ENCODE measurements around the gene LIMA1. TPM values are rescaled to one million over a fixed set of nuclear protein-coding genes. Genes with fewer than 3 reads are reported as not detected.

Gene LIMA1
- total RNA-seq, 4 donors from 2014 or later: 23.9 to 62.7 (median 37.2) TPM

- Histone ChIP-seq H3K4me1 (peaks cover 27 to 37% (median 31%) of the 10 kb centered on the region in 4 donors), H3K4me3 (no peak overlapping the region), H3K27ac (replicated peaks in 1 of 4) (peak overlapping the region; percentile 46 to 68 (median 60)), H3K36me3 (no peaks in the 10 kb centered on the region), H3K9me3 (no peaks in the 10 kb centered on the region), H3K27me3 (no peaks in the 10 kb centered on the region)
- no peak for DNase-seq (ENCODE audit: extremely low spot score)
- intact Hi-C loops (cut with DNase I): no loop called here
- no peak for TF ChIP-seq POLR2AphosphoS5 (IDR thresholded peaks at IDR 0.05)
- TF ChIP-seq POLR2A (IDR thresholded peaks at IDR 0.05; ENCODE audit: low read depth): no peak
- TF ChIP-seq EP300 (IDR thresholded peaks at IDR 0.05): no peak
- no peak for TF ChIP-seq CTCF (IDR thresholded peaks at IDR 0.05)
- WGBS: 43% methylated on average over 6 of the region's 6 CpGs
Observed at GRCh38 chr12:50257236-50258166, 25.8 kb downstream of the LIMA1 start.

GRCh38 chr12:50256761-50257160 is 26.6 kb downstream of the LIMA1 start:
- H3K27ac ChIP-seq (replicated peaks in 1 of 4): peak overlapping the region in 1 of 4 donors; percentile 46
- H3K27me3 ChIP-seq: no peaks in the 10 kb centered on the region
- H3K9me3 ChIP-seq: no peaks in the 10 kb centered on the region
- peaks cover 27 to 38% (median 31%) of the 10 kb centered on the region in 4 donors for H3K4me1 ChIP-seq
- TF ChIP-seq EP300 (IDR thresholded peaks at IDR 0.05): no peak
- TF ChIP-seq POLR2AphosphoS5 (IDR thresholded peaks at IDR 0.05): no peak
- no peak for TF ChIP-seq POLR2A (IDR thresholded peaks at IDR 0.05; ENCODE audit: low read depth)
- TF ChIP-seq CTCF (IDR thresholded peaks at IDR 0.05): no peak
- 98% methylated on average over 2 of the region's 2 CpGs for WGBS
- no peaks in the 10 kb centered on the region for H3K36me3 ChIP-seq
- no peak for DNase-seq (ENCODE audit: extremely low spot score)
- H3K4me3 ChIP-seq: no peak overlapping the region
- intact Hi-C loops (cut with DNase I): no loop called here

- H3K4me1 ChIP-seq: peaks cover 16 to 30% (median 19%) of the 10 kb centered on the region in 4 donors
Observed at GRCh38 chr12:50252977-50253602, 30.2 kb downstream of the LIMA1 start.

GRCh38 chr12:50251619-50252252 is 31.6 kb downstream of the LIMA1 start:
- H3K4me1 ChIP-seq: peaks cover 13 to 32% (median 21%) of the 10 kb centered on the region in 4 donors
- no peak for DNase-seq (ENCODE audit: extremely low spot score)
- intact Hi-C loops (cut with DNase I): no loop called here
- no peak overlapping the region for H3K4me3 ChIP-seq
- WGBS: 55% methylated on average over 6 of the region's 6 CpGs
- H3K27me3 ChIP-seq: no peaks in the 10 kb centered on the region
- no peak overlapping the region for H3K27ac ChIP-seq (replicated peaks in 1 of 4)
- TF ChIP-seq POLR2A (IDR thresholded peaks at IDR 0.05; ENCODE audit: low read depth) (no peak), EP300 (IDR thresholded peaks at IDR 0.05) (no peak), CTCF (IDR thresholded peaks at IDR 0.05) (no peak), POLR2AphosphoS5 (IDR thresholded peaks at IDR 0.05) (no peak)
- H3K36me3 ChIP-seq: peaks cover 0 to 8% (median 3%) of the 10 kb centered on the region in 4 donors
- no peaks in the 10 kb centered on the region for H3K9me3 ChIP-seq

More at GRCh38 chr12:50252977-50253602, 30.2 kb downstream of the LIMA1 start:
- intact Hi-C loops (cut with DNase I): no loop called here
- no peaks in the 10 kb centered on the region for H3K27me3 ChIP-seq
- 94% methylated on average over 6 of the region's 6 CpGs for WGBS
- TF ChIP-seq POLR2A (IDR thresholded peaks at IDR 0.05; ENCODE audit: low read depth) (no peak), CTCF (IDR thresholded peaks at IDR 0.05) (no peak), EP300 (IDR thresholded peaks at IDR 0.05) (no peak), POLR2AphosphoS5 (IDR thresholded peaks at IDR 0.05) (no peak)
- no peak overlapping the region for H3K27ac ChIP-seq (replicated peaks in 1 of 4)
- DNase-seq (ENCODE audit: extremely low spot score): no peak
- no peaks in the 10 kb centered on the region for H3K9me3 ChIP-seq
- peaks cover 0 to 7% (median 0%) of the 10 kb centered on the region in 4 donors for H3K36me3 ChIP-seq
- no peak overlapping the region for H3K4me3 ChIP-seq
